Activated CD8-positive, alpha-beta T cell treated with anti-CD3 and anti-CD28 coated beads, Interleukin-2, amount 10 ng/mL, durations not matched to agents 7 days and 5 days (primary cell): ENCODE measurements around the gene ABCA5. TPM values are rescaled to one million over a fixed set of nuclear protein-coding genes. Genes with fewer than 3 reads are reported as not detected.
"Not testable (repeated sequence)": the region's sequence is repeated elsewhere in the genome, so short reads cannot be mapped to it uniquely, and the experiment has no call there.

Source experiments
- ATAC-seq: fragments of 150-1000 bp; cut with Tn5 transposase; one replicate; pipeline ENCODE4 v1.10.0; 2021; ENCODE audit warnings: moderate library complexity
- CTCF ChIA-PET: fragments of 350-600 bp; sonication (Branson Sonifier 250); formaldehyde crosslinking; loops from one replicate; lab custom pipeline; 2021; ENCODE audit warnings: antibody characterized with exemption; lab: Charles Lee
- POLR2A ChIA-PET: fragments of 350-600 bp; sonication (Branson Sonifier 250); formaldehyde crosslinking; loops from one replicate; lab custom pipeline; 2021; ENCODE audit warnings: antibody characterized with exemption; lab: Charles Lee
- DNase-seq: peaks from one replicate; pipeline ENCODE4 v3.0.0-alpha.2; 2020
- H3K27ac Mint-ChIP-seq: one replicate; pipeline ENCODE4 v1.8.0; 2021; ENCODE audit warnings: mild to moderate bottlenecking, mixed read lengths
- H3K27me3 Mint-ChIP-seq: one replicate; pipeline ENCODE4 v1.8.0; 2021; ENCODE audit warnings: low read depth, mixed read lengths
- H3K36me3 Mint-ChIP-seq: one replicate; pipeline ENCODE4 v1.8.0; 2021; ENCODE audit warnings: low read depth, mixed read lengths
- H3K4me1 Mint-ChIP-seq: one replicate; pipeline ENCODE4 v1.8.0; 2021; ENCODE audit warnings: low read depth, mixed read lengths
- H3K4me3 Mint-ChIP-seq: one replicate; pipeline ENCODE4 v1.8.0; 2021; ENCODE audit warnings: mild to moderate bottlenecking, mixed read lengths
- H3K9me3 Mint-ChIP-seq: one replicate; pipeline ENCODE4 v1.8.0; 2022; ENCODE audit warnings: mixed read lengths; ENCODE audit not compliant: insufficient read depth
- total RNA-seq, 2 experiments: library from RNA; stranded (reverse); gene quantifications; one replicate each; pipeline ENCODE4 v1.2.3, GENCODE V29; 2021

Gene ABCA5
- total RNA-seq, 2 experiments from 2014 or later = 11.1 to 14.5 TPM

- Mint-ChIP-seq H3K27ac (no peak overlapping the region), H3K4me1 (no peaks in the 10 kb centered on the region), H3K4me3 (no peak overlapping the region), H3K27me3 (no peaks in the 10 kb centered on the region), H3K36me3 (peaks cover 14% of the 10 kb centered on the region), H3K9me3 (no peaks in the 10 kb centered on the region)
- ATAC-seq (no peak), DNase-seq (no peak)
- POLR2A ChIA-PET = no interaction called here
- CTCF ChIA-PET = no interaction called here
Observed at GRCh38 chr17:69282002-69282401, 44.9 kb downstream of the ABCA5 start.

GRCh38 chr17:69276279-69276678 is 50.7 kb downstream of the ABCA5 start:
- DNase-seq, ATAC-seq, H3K36me3 Mint-ChIP-seq, H3K4me1 Mint-ChIP-seq, CTCF ChIA-PET, POLR2A ChIA-PET, H3K4me3 Mint-ChIP-seq, H3K27me3 Mint-ChIP-seq, H3K27ac Mint-ChIP-seq, H3K9me3 Mint-ChIP-seq: not testable (repeated sequence)

GRCh38 chr17:69275751-69276150 is 51.2 kb downstream of the ABCA5 start:
- ATAC-seq = no peak
- no peak overlapping the region for H3K4me3 Mint-ChIP-seq
- DNase-seq = no peak
- POLR2A ChIA-PET = no interaction called here
- peaks cover 6% of the 10 kb centered on the region for H3K36me3 Mint-ChIP-seq
- H3K27ac Mint-ChIP-seq = no peak overlapping the region
- H3K9me3 Mint-ChIP-seq = no peaks in the 10 kb centered on the region
- H3K27me3 Mint-ChIP-seq = no peaks in the 10 kb centered on the region
- no peaks in the 10 kb centered on the region for H3K4me1 Mint-ChIP-seq
- CTCF ChIA-PET = no interaction called here

GRCh38 chr17:69271023-69271422 is 55.9 kb downstream of the ABCA5 start:
- H3K9me3 Mint-ChIP-seq = no peaks in the 10 kb centered on the region
- H3K27ac Mint-ChIP-seq = no peak overlapping the region
- DNase-seq (no peak), ATAC-seq (no peak)
- POLR2A ChIA-PET = no interaction called here
- no peak overlapping the region for H3K4me3 Mint-ChIP-seq
- CTCF ChIA-PET = no interaction called here
- H3K27me3 Mint-ChIP-seq = no peaks in the 10 kb centered on the region
- H3K4me1 Mint-ChIP-seq = no peaks in the 10 kb centered on the region
- H3K36me3 Mint-ChIP-seq = peaks cover 3% of the 10 kb centered on the region

- POLR2A ChIA-PET = no interaction called here
- Mint-ChIP-seq H3K9me3 (no peaks in the 10 kb centered on the region), H3K4me1 (no peaks in the 10 kb centered on the region), H3K27ac (no peak overlapping the region), H3K4me3 (no peak overlapping the region), H3K27me3 (no peaks in the 10 kb centered on the region), H3K36me3 (no peaks in the 10 kb centered on the region)
- ATAC-seq (no peak), DNase-seq (no peak)
- CTCF ChIA-PET = no interaction called here
Observed at GRCh38 chr17:69269131-69269998, 57.6 kb downstream of the ABCA5 start.

GRCh38 chr17:69268543-69269014 is 58.4 kb downstream of the ABCA5 start:
- Mint-ChIP-seq H3K27ac (no peak overlapping the region), H3K4me1 (no peaks in the 10 kb centered on the region), H3K4me3 (no peak overlapping the region), H3K27me3 (no peaks in the 10 kb centered on the region), H3K9me3 (no peaks in the 10 kb centered on the region), H3K36me3 (no peaks in the 10 kb centered on the region)
- ChIA-PET CTCF (no interaction called here), POLR2A (no interaction called here)
- ATAC-seq (no peak), DNase-seq (no peak)

GRCh38 chr17:69267219-69267618 is 59.7 kb downstream of the ABCA5 start:
- Mint-ChIP-seq H3K27me3 (no peaks in the 10 kb centered on the region), H3K36me3 (no peaks in the 10 kb centered on the region), H3K27ac (no peak overlapping the region), H3K4me3 (no peak overlapping the region), H3K9me3 (no peaks in the 10 kb centered on the region), H3K4me1 (no peaks in the 10 kb centered on the region)
- DNase-seq (no peak), ATAC-seq (no peak)
- ChIA-PET POLR2A (no interaction called here), CTCF (interaction anchor here (0.6 kb wide), 1 partner anchor 45 kb away, joined by 3 read pairs; no protein-coding TSS in a partner anchor)

- H3K36me3 Mint-ChIP-seq = no peaks in the 10 kb centered on the region
- ChIA-PET CTCF (interaction anchor here (1.2 kb wide), 1 partner anchor 494 kb away, joined by 5 read pairs; no protein-coding TSS in a partner anchor), POLR2A (no interaction called here)
- no peaks in the 10 kb centered on the region for H3K4me1 Mint-ChIP-seq
- H3K9me3 Mint-ChIP-seq = no peaks in the 10 kb centered on the region
- ATAC-seq = no peak
- no peaks in the 10 kb centered on the region for H3K27me3 Mint-ChIP-seq
- no peak for DNase-seq
- no peak overlapping the region for H3K4me3 Mint-ChIP-seq
- H3K27ac Mint-ChIP-seq = no peak overlapping the region
Observed at GRCh38 chr17:69265873-69266272, 61.1 kb downstream of the ABCA5 start.

GRCh38 chr17:69254187-69254586 is 72.7 kb downstream of the ABCA5 start:
- Mint-ChIP-seq H3K36me3 (no peaks in the 10 kb centered on the region), H3K4me3 (no peak overlapping the region), H3K27me3 (no peaks in the 10 kb centered on the region), H3K4me1 (no peaks in the 10 kb centered on the region), H3K27ac (no peak overlapping the region), H3K9me3 (no peaks in the 10 kb centered on the region)
- ATAC-seq (no peak), DNase-seq (no peak)
- POLR2A ChIA-PET = no interaction called here
- CTCF ChIA-PET = interaction anchor here (1.1 kb wide), 1 partner anchor 38 kb away, joined by 3 read pairs; no protein-coding TSS in a partner anchor

GRCh38 chr17:69250641-69251040 is 76.3 kb downstream of the ABCA5 start:
- ATAC-seq (no peak), DNase-seq (no peak)
- Mint-ChIP-seq H3K4me1 (no peaks in the 10 kb centered on the region), H3K9me3 (no peaks in the 10 kb centered on the region), H3K27ac (no peak overlapping the region), H3K27me3 (no peaks in the 10 kb centered on the region), H3K36me3 (no peaks in the 10 kb centered on the region), H3K4me3 (no peak overlapping the region)
- ChIA-PET POLR2A (no interaction called here), CTCF (no interaction called here)

- ATAC-seq = no peak
Observed at GRCh38 chr17:69246726-69247375, 80.1 kb downstream of the ABCA5 start.

GRCh38 chr17:69246202-69246601 is 80.7 kb downstream of the ABCA5 start:
- DNase-seq (no peak), ATAC-seq (no peak)
- ChIA-PET POLR2A (no interaction called here), CTCF (interaction anchor here (1.1 to 2.9 kb wide), 5 partner anchors 8 to 474 kb away, joined by 5 to 19 read pairs (median 10); partner anchors contain the start of gene ABCA5)
- Mint-ChIP-seq H3K27ac (no peak overlapping the region), H3K4me3 (no peak overlapping the region), H3K36me3 (no peaks in the 10 kb centered on the region), H3K4me1 (no peaks in the 10 kb centered on the region), H3K9me3 (no peaks in the 10 kb centered on the region), H3K27me3 (no peaks in the 10 kb centered on the region)

More at GRCh38 chr17:69246726-69247375, 80.1 kb downstream of the ABCA5 start:
- H3K36me3 Mint-ChIP-seq = no peaks in the 10 kb centered on the region
- H3K4me1 Mint-ChIP-seq = no peaks in the 10 kb centered on the region
- no peaks in the 10 kb centered on the region for H3K9me3 Mint-ChIP-seq
- H3K4me3 Mint-ChIP-seq = no peak overlapping the region
- CTCF ChIA-PET = interaction anchor here (1.1 to 2.9 kb wide), 5 partner anchors 9 to 475 kb away, joined by 5 to 19 read pairs (median 10); partner anchors contain the start of gene ABCA5
- POLR2A ChIA-PET = no interaction called here
- DNase-seq = no peak
- H3K27me3 Mint-ChIP-seq = no peaks in the 10 kb centered on the region
- H3K27ac Mint-ChIP-seq = no peak overlapping the region
